H1 (cell line): Measurements from ENCODE around the gene ASB1. TPM values are rescaled to one million over a fixed set of nuclear protein-coding genes. Genes with fewer than 3 reads are reported as not detected.

ENCODE experiments used
- CTCF ChIA-PET: fragments of 300-600 bp; sonication (Branson Sonifier 250); formaldehyde crosslinking; loops from one replicate; lab custom pipeline; 2021; ENCODE audit not compliant: partially characterized antibody; lab: Charles Lee
- POLR2A ChIA-PET: fragments of 300-600 bp; sonication (Branson Sonifier 250); formaldehyde crosslinking; loops from one replicate; lab custom pipeline; 2021; ENCODE audit warnings: inconsistent platforms; ENCODE audit not compliant: partially characterized antibody; lab: Charles Lee
- DNase-seq, 2 experiments: peaks; one replicate each; pipeline versions ENCODE4 v3.0.0 to v3.0.0-alpha.2; 2010 to 2022; ENCODE audit warnings: low spot score in 2 of 2, low read depth in 1 of 2, mixed read lengths in 1 of 2
- FAIRE-seq: peaks from 2 replicates; lab custom pipeline; 2011; peaks lifted over from hg19 to GRCh38; lab: Jason Lieb, UNC
- H2AFZ ChIP-seq: 2 replicates; pipeline ENCODE4 v1.8.1; 2012; ENCODE audit warnings: low read length, inconsistent platforms
- H2AK5ac ChIP-seq: 2 replicates; pipeline ENCODE4 v1.6.1; 2013; ENCODE audit warnings: low read depth, low read length
- H2BK120ac ChIP-seq: replicated peaks from 2 replicates; pipeline ENCODE3; 2013; ENCODE audit warnings: low read depth, low read length, inconsistent platforms
- H2BK12ac ChIP-seq: 2 replicates; pipeline ENCODE4 v1.6.1; 2013; ENCODE audit warnings: low read depth, low read length
- H2BK15ac ChIP-seq: 2 replicates; pipeline ENCODE4 v1.6.1; 2013; ENCODE audit warnings: low read length
- H2BK20ac ChIP-seq: 2 replicates; pipeline ENCODE4 v1.6.1; 2013; ENCODE audit warnings: low read length
- H2BK5ac ChIP-seq: 2 replicates; pipeline ENCODE4 v1.6.1; 2013; ENCODE audit warnings: low read depth, low read length
- H3K14ac ChIP-seq: 2 replicates; pipeline ENCODE4 v1.6.1; 2013; ENCODE audit warnings: inconsistent platforms; ENCODE audit not compliant: insufficient read length
- H3K18ac ChIP-seq: 2 replicates; pipeline ENCODE4 v1.6.1; 2013; ENCODE audit warnings: low read length; ENCODE audit errors: extremely low read depth
- H3K23ac ChIP-seq: 2 replicates; pipeline ENCODE4 v1.6.1; 2013; ENCODE audit warnings: inconsistent platforms; ENCODE audit not compliant: insufficient read length
- H3K23me2 ChIP-seq: 2 replicates; pipeline ENCODE4 v1.6.1; 2013; ENCODE audit warnings: low read depth, low read length
- H3K27ac ChIP-seq: 2 replicates; pipeline ENCODE4 v1.6.1; 2011; ENCODE audit warnings: low read depth, low read length, inconsistent platforms
- H3K27me3 ChIP-seq, 4 experiments: replicated peaks in 1 of 4; 1 replicate in 1 of 4; 2 replicates in 3 of 4; pipeline versions ENCODE4 v1.6.1 to v1.8.1; 2011 to 2013; ENCODE audit warnings: low read length in 3 of 4, mild to moderate bottlenecking in 3 of 4, inconsistent platforms in 2 of 4, mixed read lengths in 2 of 4, moderate library complexity in 1 of 4; ENCODE audit not compliant: control insufficient read depth in 3 of 4, insufficient read depth in 3 of 4; ENCODE audit errors: extremely low read depth in 1 of 4
- H3K36me3 ChIP-seq, 4 experiments: 2 replicates each; pipeline versions ENCODE4 v1.6.1 to v1.8.1; 2011 to 2013; ENCODE audit warnings: mild to moderate bottlenecking in 4 of 4, low read length in 3 of 4, moderate library complexity in 2 of 4, control low read depth in 1 of 4, inconsistent platforms in 1 of 4; ENCODE audit not compliant: insufficient read depth in 4 of 4, control insufficient read depth in 2 of 4
- H3K4ac ChIP-seq: replicated peaks from 2 replicates; pipeline ENCODE3; 2013; ENCODE audit warnings: low read length, low read depth, mixed read lengths, inconsistent platforms; ENCODE audit not compliant: insufficient read length
- H3K4me1 ChIP-seq, 4 experiments: replicated peaks in 1 of 4; 1 replicate in 1 of 4; 2 replicates in 3 of 4; pipeline versions ENCODE4 v1.6.1 to v1.8.1; 2011 to 2013; ENCODE audit warnings: low read length in 3 of 4, inconsistent platforms in 2 of 4, mixed read lengths in 1 of 4; ENCODE audit not compliant: insufficient read depth in 4 of 4, control insufficient read depth in 3 of 4
- H3K4me2 ChIP-seq, 2 experiments: 2 replicates each; pipeline versions ENCODE4 v1.6.1 to v1.8.1; 2011 to 2013; ENCODE audit warnings: low read depth in 2 of 2, low read length in 2 of 2, control low read depth in 1 of 2, inconsistent platforms in 1 of 2, mild to moderate bottlenecking in 1 of 2; ENCODE audit not compliant: insufficient read depth in 1 of 2
- H3K4me3 ChIP-seq, 4 experiments: fragments of 200-600, 300-600 bp in 1 of 4; sonication (generic), shearing (Covaris generic), sonication (Bioruptor Twin) in 1 of 4; 2 replicates each; pipeline versions ENCODE4 v1.5.1 to v1.8.1; 2011 to 2016; ENCODE audit warnings: low read length in 4 of 4, low read depth in 3 of 4, control low read depth in 2 of 4, inconsistent platforms in 2 of 4, mild to moderate bottlenecking in 2 of 4, mixed read lengths in 1 of 4, moderate library complexity in 1 of 4; ENCODE audit not compliant: insufficient read depth in 2 of 4; ENCODE audit errors: extremely low read depth in 1 of 4
- H3K56ac ChIP-seq: replicated peaks from 2 replicates; pipeline ENCODE3; 2013; ENCODE audit warnings: low read depth, mild to moderate bottlenecking, mixed read lengths, low read length, inconsistent platforms; ENCODE audit not compliant: insufficient read length
- H3K79me1 ChIP-seq: 2 replicates; pipeline ENCODE4 v1.6.1; 2013; ENCODE audit warnings: low read depth, low read length, control low read depth
- H3K79me2 ChIP-seq, 2 experiments: 2 replicates each; pipeline versions ENCODE4 v1.6.1 to v1.8.1; 2012 to 2013; ENCODE audit warnings: low read length in 2 of 2, mild to moderate bottlenecking in 2 of 2, inconsistent platforms in 1 of 2; ENCODE audit not compliant: insufficient read depth in 2 of 2, control insufficient read depth in 1 of 2
- H3K9ac ChIP-seq, 4 experiments: replicated peaks in 1 of 4; 1 replicate in 1 of 4; 2 replicates in 3 of 4; pipeline versions ENCODE4 v1.6.1 to v1.8.1; 2011 to 2013; ENCODE audit warnings: low read depth in 3 of 4, low read length in 3 of 4, control low read depth in 2 of 4, mild to moderate bottlenecking in 2 of 4, moderate library complexity in 2 of 4, inconsistent platforms in 1 of 4; ENCODE audit errors: extremely low read depth in 1 of 4
- H3K9me3 ChIP-seq, 2 experiments: 2 replicates each; pipeline versions ENCODE4 v1.6.1 to v1.8.1; 2012 to 2013; ENCODE audit warnings: mild to moderate bottlenecking in 2 of 2, moderate library complexity in 2 of 2, control low read depth in 1 of 2, inconsistent platforms in 1 of 2, low read depth in 1 of 2, low read length in 1 of 2, mixed read lengths in 1 of 2; ENCODE audit not compliant: insufficient read depth in 2 of 2
- H4K20me1 ChIP-seq, 2 experiments: replicated peaks in 1 of 2; 2 replicates each; pipeline versions ENCODE3 to v1.8.1; 2011 to 2013; ENCODE audit warnings: inconsistent platforms in 2 of 2, low read length in 2 of 2, mild to moderate bottlenecking in 1 of 2; ENCODE audit not compliant: insufficient read depth in 2 of 2, control insufficient read depth in 1 of 2
- H4K5ac ChIP-seq: 2 replicates; pipeline ENCODE4 v1.6.1; 2013; ENCODE audit warnings: low read length, low read depth, mixed read lengths, inconsistent platforms; ENCODE audit not compliant: insufficient read length
- H4K8ac ChIP-seq: 2 replicates; pipeline ENCODE4 v1.8.0; 2013; ENCODE audit warnings: mild to moderate bottlenecking, moderate library complexity, low read length, inconsistent platforms; ENCODE audit not compliant: insufficient read depth; ENCODE audit errors: extremely low read depth
- H4K91ac ChIP-seq: replicated peaks from 2 replicates; pipeline ENCODE3; 2013; ENCODE audit warnings: low read length, mixed read lengths, inconsistent platforms; ENCODE audit not compliant: insufficient read length
- BCL11A ChIP-seq, 2 experiments: IDR thresholded peaks; one replicate each; pipeline ENCODE4 v1.6.1; 2011; ENCODE audit warnings: low read depth in 2 of 2, low read length in 2 of 2, mild to moderate bottlenecking in 2 of 2
- CBX8 ChIP-seq: fragments of 300-800, 300-1000 bp; sonication (generic); IDR thresholded peaks from 2 replicates; pipeline ENCODE4 v1.7.1; 2016; ENCODE audit warnings: low read depth, low read length, borderline replicate concordance
- CHD1 ChIP-seq: IDR thresholded peaks from 2 replicates; pipeline ENCODE4 v1.6.1; 2012; ENCODE audit warnings: low read depth, low read length, improper control_type of control experiment
- EGR1 ChIP-seq: IDR thresholded peaks from 2 replicates; pipeline ENCODE4 v1.6.1; 2011; ENCODE audit warnings: low read depth, low read length, borderline replicate concordance
- GTF2F1 ChIP-seq: IDR thresholded peaks from 2 replicates; pipeline ENCODE4 v1.6.1; 2012; ENCODE audit warnings: low read depth, low read length, improper control_type of control experiment, borderline replicate concordance
- PHF8 ChIP-seq: fragments of 200-600 bp; sonication (generic); conservative IDR thresholded peaks from 2 replicates; pipeline ENCODE4 v1.7.1; 2012; ENCODE audit warnings: low read depth, mild to moderate bottlenecking, inconsistent platforms, low read length, moderate library complexity
- RBBP5 ChIP-seq: IDR thresholded peaks from 2 replicates; pipeline ENCODE4 v1.7.1; 2012; ENCODE audit warnings: low read depth, mild to moderate bottlenecking, inconsistent platforms, low read length, moderate library complexity, borderline replicate concordance
- RFX5 ChIP-seq: IDR thresholded peaks from 2 replicates; pipeline ENCODE4 v1.6.1; 2011; ENCODE audit warnings: low read depth, low read length, improper control_type of control experiment, borderline replicate concordance
- SIRT6 ChIP-seq: IDR thresholded peaks from one replicate; pipeline ENCODE4 v1.7.1; 2012; ENCODE audit warnings: low read length, inconsistent platforms
- SRF ChIP-seq: IDR thresholded peaks from 2 replicates; pipeline ENCODE4 v1.6.1; 2011; ENCODE audit warnings: mild to moderate bottlenecking, low read depth, low read length, moderate library complexity
- YY1 ChIP-seq: IDR thresholded peaks from 2 replicates; pipeline ENCODE4 v1.6.1; 2011; ENCODE audit warnings: low read depth, mild to moderate bottlenecking, low read length
- WGBS, 2 experiments: shearing (Covaris generic) in 1 of 2; methylation state at CpG; one replicate each; pipeline versions ENCODE4 v1.1.6 to v1.1.7; 2013 to 2015; ENCODE audit warnings: low lambda C conversion rate in 2 of 2, mixed read lengths in 2 of 2, inconsistent platforms in 1 of 2, low coverage in 1 of 2, missing lambda C conversion rate in 1 of 2; ENCODE audit not compliant: insufficient replicate concordance in 2 of 2, insufficient coverage in 1 of 2, insufficient read length in 1 of 2; ENCODE audit errors: extremely low coverage in 1 of 2, missing lambda C conversion rate in 1 of 2; 5-methylcytosine and 5-hydroxymethylcytosine counted together
- polyA plus RNA-seq, 7 experiments: library from polyadenylated mRNA; depleted of rRNA in 3 of 7; stranded (reverse) in 5 of 7; unstranded in 2 of 7; fragments of >200 nt in 5 of 7; fragments of 200-250 nt in 2 of 7; gene quantifications; 1 replicate in 5 of 7; 2 replicates in 1 of 7; 4 replicates in 1 of 7; pipeline versions ENCODE4 v1.2.1 to v1.2.3, GENCODE V29; 2011 to 2013; ENCODE audit warnings: missing spikeins in 2 of 7, mixed read lengths in 2 of 7
- total RNA-seq: library from RNA; stranded (reverse); fragmentation: NEBNext Ultra II Directional; extraction: Animal tissue kit (Norgen Biotek cat#: 25700); gene quantifications from 2 replicates; pipeline ENCODE4 v1.2.1, GENCODE V29; 2021
- TF ChIP-seq, protein P1 (sequence below): IDR thresholded peaks from 2 replicates; pipeline ENCODE4 v1.6.1; 2011; ENCODE audit warnings: low read length, improper control_type of control experiment

Gene ASB1
- total and polyA plus RNA-seq, 2 of the 8 experiments (the other 6 are each of a cell fraction or from before 2014, with no cell fraction given): 24.1 to 36.0 TPM

DNA sequence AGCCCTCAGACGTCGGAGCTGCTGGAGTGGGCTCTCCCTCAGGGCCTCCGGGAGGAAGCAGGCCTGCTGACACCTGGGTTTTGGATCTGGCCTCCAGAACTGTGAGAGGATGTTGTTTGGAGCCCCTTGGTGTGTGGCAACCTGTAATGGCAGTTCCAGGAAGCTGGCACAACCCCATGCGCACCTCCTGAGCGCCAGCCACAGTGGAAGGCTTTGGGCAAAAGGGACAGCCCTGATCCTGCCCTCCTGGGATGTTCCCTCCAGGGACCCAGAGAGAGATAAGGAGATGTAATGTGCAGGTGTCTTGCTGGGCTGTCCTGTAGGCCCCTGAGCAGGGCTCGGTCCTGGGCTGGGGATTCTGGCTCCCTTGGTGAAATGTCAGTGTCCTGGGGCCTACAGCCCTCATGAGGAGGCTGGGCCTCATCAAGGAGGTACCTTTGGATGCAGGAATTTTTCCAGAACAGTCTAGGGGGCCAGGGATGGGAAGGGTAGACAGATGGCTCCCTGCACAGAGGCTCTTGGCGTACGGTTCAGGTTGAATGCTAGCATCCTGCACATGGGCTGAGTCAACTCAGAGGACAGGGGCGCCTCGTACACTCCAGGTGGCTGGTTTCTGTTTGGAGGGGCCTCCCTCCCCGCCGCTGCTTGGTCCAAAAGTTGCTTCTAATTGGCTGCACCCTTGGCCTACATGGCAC is 61.1 kb downstream of the ASB1 start:
- H2BK15ac ChIP-seq: no peak overlapping the region
- H3K4me2 ChIP-seq: no peak overlapping the region
- DNase-seq (no peak), FAIRE-seq (no peak)
- no peak overlapping the region for H2BK20ac ChIP-seq
- no peak overlapping the region for H2AK5ac ChIP-seq
- H4K20me1 ChIP-seq: peaks cover 0 to 22% of the 10 kb centered on the region in 2 experiments
- peaks cover 22% of the 10 kb centered on the region for H3K23me2 ChIP-seq
- H3K9ac ChIP-seq: no peak overlapping the region
- 92% methylated on average over 10 of the region's 12 CpGs; no CpG with 5 or more reads in 1 of the 2 experiments for WGBS, 2 experiments
- H3K9me3 ChIP-seq: peaks cover 12 to 17% of the 10 kb centered on the region in 2 experiments; a peak in 3 of 4 replicates
- no peak overlapping the region for H4K91ac ChIP-seq
- H4K8ac ChIP-seq: no peak overlapping the region; the same call in 1 of the 2 replicates
- peaks cover 0 to 6% (median 0%) of the 10 kb centered on the region in 4 experiments; a peak in 1 of 8 replicates for H3K36me3 ChIP-seq
- H3K56ac ChIP-seq: no peak overlapping the region
- H3K4ac ChIP-seq: no peak overlapping the region
- no peaks in the 10 kb centered on the region for H3K79me2 ChIP-seq
- no peak overlapping the region for H2BK120ac ChIP-seq
- no peak overlapping the region for H3K23ac ChIP-seq
- H3K4me3 ChIP-seq: no peak overlapping the region
- CTCF ChIA-PET: no interaction called here
- no peak overlapping the region for H2BK5ac ChIP-seq
- no peak overlapping the region for H2AFZ ChIP-seq
- no peak overlapping the region for H3K18ac ChIP-seq
- no peak overlapping the region for H3K14ac ChIP-seq
- H3K4me1 ChIP-seq: peaks cover 0 to 4% (median 0%) of the 10 kb centered on the region in 4 experiments; a peak in 3 of 7 replicates
- H3K79me1 ChIP-seq: 0 out of 2 replicates have a peak, but pooled peaks cover 3% of the 10 kb centered on the region
- POLR2A ChIA-PET: no interaction called here
- H3K27me3 ChIP-seq: no peaks in the 10 kb centered on the region; a peak in 1 of 7 replicates
- H2BK12ac ChIP-seq: no peak overlapping the region
- no peak overlapping the region for H3K27ac ChIP-seq
- H4K5ac ChIP-seq: no peak overlapping the region
- TF ChIP-seq YY1 (no peak), SRF (no peak), RBBP5 (no peak), BCL11A (IDR thresholded peaks at IDR 0.05; ENCODE audit: low read depth in 2 of 2, low read length in 2 of 2) (no peak), SIRT6 (no peak), CBX8 (no peak), GTF2F1 (no peak), EGR1 (no peak), PHF8 (no peak), RFX5 (no peak), CHD1 (no peak)
- TF ChIP-seq, protein P1, sequence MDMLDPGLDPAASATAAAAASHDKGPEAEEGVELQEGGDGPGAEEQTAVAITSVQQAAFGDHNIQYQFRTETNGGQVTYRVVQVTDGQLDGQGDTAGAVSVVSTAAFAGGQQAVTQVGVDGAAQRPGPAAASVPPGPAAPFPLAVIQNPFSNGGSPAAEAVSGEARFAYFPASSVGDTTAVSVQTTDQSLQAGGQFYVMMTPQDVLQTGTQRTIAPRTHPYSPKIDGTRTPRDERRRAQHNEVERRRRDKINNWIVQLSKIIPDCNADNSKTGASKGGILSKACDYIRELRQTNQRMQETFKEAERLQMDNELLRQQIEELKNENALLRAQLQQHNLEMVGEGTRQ: no peak
